Testis (tissue), 2 donors: ENCODE results near the gene TNFAIP1.

Experiments
- CTCF ChIP-seq, 3 experiments: fragments of 450-650 bp in 2 of 3; fragments of 200-600 bp in 1 of 3; sonication (generic) in 1 of 3; IDR thresholded peaks; one replicate each; pipeline ENCODE4 v1.5.1; 2016 to 2019; ENCODE audit warnings: antibody characterized with exemption in 3 of 3, mild to moderate bottlenecking in 2 of 3, moderate library complexity in 1 of 3
- POLR2A ChIP-seq: fragments of 450-650 bp; IDR thresholded peaks from one replicate; pipeline ENCODE4 v1.6.1; 2017; ENCODE audit warnings: antibody characterized with exemption, mild to moderate bottlenecking, moderate library complexity

- TF ChIP-seq CTCF (IDR thresholded peaks at IDR 0.05) (no peak), POLR2A (no peak)
Observed at GRCh38 chr17:28334171-28334570, 1.4 kb upstream of the TNFAIP1 start.
